Measurements from ENCODE around the gene TNPO1.
"Not testable (repeated sequence)": the region's sequence is repeated elsewhere in the genome, so short reads cannot be mapped to it uniquely, and the experiment has no call there.

TNPO1 gene

GRCh38 chr5:72816284-72817075, at the start of gene TNPO1:
TNPO1 (plus strand) TSS chr5:72816661; CDS start chr5:72816738, 77 bp downstream.
- DNase-seq, result peak; percentile 86

GRCh38 chr5:72767289-72768010, 49.0 kb upstream of the TNPO1 start:
- DNase-seq, result no peak

GRCh38 chr5:72770266-72770665, 46.2 kb upstream of the TNPO1 start:
- DNase-seq, result no peak

GRCh38 chr5:72776684-72777083, 39.8 kb upstream of the TNPO1 start:
- DNase-seq, result no peak

- DNase-seq, result no peak
Observed at GRCh38 chr5:72779520-72779919, 36.9 kb upstream of the TNPO1 start.

- DNase-seq, result no peak
Observed at GRCh38 chr5:72783354-72783753, 33.1 kb upstream of the TNPO1 start.

GRCh38 chr5:72784129-72784528, 32.3 kb upstream of the TNPO1 start:
- DNase-seq, result no peak

- no peak for DNase-seq
Observed at GRCh38 chr5:72785801-72786200, 30.7 kb upstream of the TNPO1 start.

GRCh38 chr5:72786676-72787075, 29.8 kb upstream of the TNPO1 start:
- no peak for DNase-seq

GRCh38 chr5:72788866-72789505, 27.5 kb upstream of the TNPO1 start:
- no peak for DNase-seq

- DNase-seq, result no peak
Observed at GRCh38 chr5:72790186-72790585, 26.3 kb upstream of the TNPO1 start.

- DNase-seq, result not testable (repeated sequence)
Observed at GRCh38 chr5:72792662-72793061, 23.8 kb upstream of the TNPO1 start.

GRCh38 chr5:72796001-72796400, 20.5 kb upstream of the TNPO1 start:
- DNase-seq, result no peak

- DNase-seq, result no peak
Observed at GRCh38 chr5:72799721-72800120, 16.7 kb upstream of the TNPO1 start.

GRCh38 chr5:72808637-72809036, 7.8 kb upstream of the TNPO1 start:
- DNase-seq, result not testable (repeated sequence)

- no peak for DNase-seq
Observed at GRCh38 chr5:72811849-72812248, 4.6 kb upstream of the TNPO1 start.

- DNase-seq, result no peak
Observed at GRCh38 chr5:72812488-72812887, 4.0 kb upstream of the TNPO1 start.

GRCh38 chr5:72814104-72814503, 2.4 kb upstream of the TNPO1 start:
- DNase-seq, result no peak

- DNase-seq, result no peak
Observed at GRCh38 chr5:72814864-72815263, 1.6 kb upstream of the TNPO1 start.

- no peak for DNase-seq
Observed at GRCh38 chr5:72815580-72816283, 729 bp upstream of the TNPO1 start.

- DNase-seq, result no peak
Observed at GRCh38 chr5:72817076-72817481, 618 bp downstream of the TNPO1 start.

GRCh38 chr5:72817671-72818266, 1.3 kb downstream of the TNPO1 start:
- no peak for DNase-seq

Data from activated CD4-positive, CD25-positive, alpha-beta regulatory T cell treated with anti-CD3 and anti-CD28 coated beads, Interleukin-2, amount 50 U/mL, for 72 hours (primary cell).